ENCODE measurements around the gene TMUB1. TPM values are rescaled to one million over a fixed set of nuclear protein-coding genes. Genes with fewer than 3 reads are reported as not detected.

TMUB1 gene
- total RNA-seq, 1 donor from 2014 or later = 45.7 TPM

DNA sequence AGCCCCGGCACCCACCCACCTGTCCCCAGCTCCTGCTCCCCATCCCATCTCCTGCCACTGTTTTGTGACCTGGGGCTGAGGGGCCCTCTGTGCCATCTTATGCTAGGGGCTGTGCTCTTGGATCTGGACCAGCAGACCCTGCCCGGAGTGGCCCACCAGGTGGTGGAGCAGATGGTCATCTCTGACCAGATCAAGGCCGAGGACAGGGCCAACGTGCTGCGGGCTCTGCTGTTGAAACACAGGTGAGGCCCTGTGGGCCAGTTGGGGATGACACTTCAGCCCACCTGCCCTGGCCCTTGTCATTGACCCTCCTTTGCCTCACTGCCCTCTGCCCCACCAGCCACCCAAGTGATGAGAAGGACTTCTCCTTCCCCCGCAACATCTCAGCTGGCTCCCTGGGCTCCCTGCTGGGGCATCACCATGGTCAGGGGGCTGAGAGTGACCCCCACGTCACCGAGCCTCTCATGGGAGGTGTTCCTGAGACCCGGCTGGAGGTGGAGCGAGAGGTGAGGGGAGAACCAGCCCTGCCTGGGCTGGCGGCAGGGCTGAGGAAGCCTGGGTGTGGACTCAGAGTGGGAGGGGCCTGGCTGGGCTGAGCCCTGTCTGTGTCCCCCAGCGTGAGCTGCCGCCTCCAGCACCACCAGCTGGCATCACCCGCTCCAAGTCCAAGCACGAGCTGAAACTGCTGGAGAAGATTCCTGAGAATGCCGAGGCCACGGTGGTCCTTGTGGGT lies 13.3 kb downstream of the TMUB1 start:
- no peaks in the 10 kb centered on the region for H3K4me1 Mint-ChIP-seq (ENCODE audit: low read depth, unreplicated experiment)
- no peak for DNase-seq
- H3K36me3 Mint-ChIP-seq (ENCODE audit: unreplicated experiment) = peaks cover 4% of the 10 kb centered on the region
- no peak overlapping the region for H3K4me3 Mint-ChIP-seq (ENCODE audit: unreplicated experiment)
- TF ChIP-seq, protein P1, sequence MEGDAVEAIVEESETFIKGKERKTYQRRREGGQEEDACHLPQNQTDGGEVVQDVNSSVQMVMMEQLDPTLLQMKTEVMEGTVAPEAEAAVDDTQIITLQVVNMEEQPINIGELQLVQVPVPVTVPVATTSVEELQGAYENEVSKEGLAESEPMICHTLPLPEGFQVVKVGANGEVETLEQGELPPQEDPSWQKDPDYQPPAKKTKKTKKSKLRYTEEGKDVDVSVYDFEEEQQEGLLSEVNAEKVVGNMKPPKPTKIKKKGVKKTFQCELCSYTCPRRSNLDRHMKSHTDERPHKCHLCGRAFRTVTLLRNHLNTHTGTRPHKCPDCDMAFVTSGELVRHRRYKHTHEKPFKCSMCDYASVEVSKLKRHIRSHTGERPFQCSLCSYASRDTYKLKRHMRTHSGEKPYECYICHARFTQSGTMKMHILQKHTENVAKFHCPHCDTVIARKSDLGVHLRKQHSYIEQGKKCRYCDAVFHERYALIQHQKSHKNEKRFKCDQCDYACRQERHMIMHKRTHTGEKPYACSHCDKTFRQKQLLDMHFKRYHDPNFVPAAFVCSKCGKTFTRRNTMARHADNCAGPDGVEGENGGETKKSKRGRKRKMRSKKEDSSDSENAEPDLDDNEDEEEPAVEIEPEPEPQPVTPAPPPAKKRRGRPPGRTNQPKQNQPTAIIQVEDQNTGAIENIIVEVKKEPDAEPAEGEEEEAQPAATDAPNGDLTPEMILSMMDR (IDR thresholded peaks at IDR 0.05; ENCODE audit: partially characterized antibody, unreplicated experiment) = no peak
- peaks cover 4% of the 10 kb centered on the region for H3K9me3 Mint-ChIP-seq (ENCODE audit: unreplicated experiment)
- H3K27me3 Mint-ChIP-seq (ENCODE audit: unreplicated experiment) = peaks cover 2% of the 10 kb centered on the region
- no peak overlapping the region for H3K27ac Mint-ChIP-seq (ENCODE audit: unreplicated experiment)

GRCh38 chr7:151068069-151068773 lies 15.1 kb downstream of the TMUB1 start:
- Mint-ChIP-seq H3K9me3 (ENCODE audit: unreplicated experiment) (peaks cover 4% of the 10 kb centered on the region), H3K4me1 (ENCODE audit: low read depth, unreplicated experiment) (peaks cover 3% of the 10 kb centered on the region), H3K27ac (ENCODE audit: unreplicated experiment) (no peak overlapping the region), H3K36me3 (ENCODE audit: unreplicated experiment) (peaks cover 4% of the 10 kb centered on the region), H3K4me3 (ENCODE audit: unreplicated experiment) (no peak overlapping the region), H3K27me3 (ENCODE audit: unreplicated experiment) (peaks cover 5% of the 10 kb centered on the region)
- TF ChIP-seq, protein P1 (IDR thresholded peaks at IDR 0.05; ENCODE audit: partially characterized antibody, unreplicated experiment) = no peak
- DNase-seq = no peak

DNA sequence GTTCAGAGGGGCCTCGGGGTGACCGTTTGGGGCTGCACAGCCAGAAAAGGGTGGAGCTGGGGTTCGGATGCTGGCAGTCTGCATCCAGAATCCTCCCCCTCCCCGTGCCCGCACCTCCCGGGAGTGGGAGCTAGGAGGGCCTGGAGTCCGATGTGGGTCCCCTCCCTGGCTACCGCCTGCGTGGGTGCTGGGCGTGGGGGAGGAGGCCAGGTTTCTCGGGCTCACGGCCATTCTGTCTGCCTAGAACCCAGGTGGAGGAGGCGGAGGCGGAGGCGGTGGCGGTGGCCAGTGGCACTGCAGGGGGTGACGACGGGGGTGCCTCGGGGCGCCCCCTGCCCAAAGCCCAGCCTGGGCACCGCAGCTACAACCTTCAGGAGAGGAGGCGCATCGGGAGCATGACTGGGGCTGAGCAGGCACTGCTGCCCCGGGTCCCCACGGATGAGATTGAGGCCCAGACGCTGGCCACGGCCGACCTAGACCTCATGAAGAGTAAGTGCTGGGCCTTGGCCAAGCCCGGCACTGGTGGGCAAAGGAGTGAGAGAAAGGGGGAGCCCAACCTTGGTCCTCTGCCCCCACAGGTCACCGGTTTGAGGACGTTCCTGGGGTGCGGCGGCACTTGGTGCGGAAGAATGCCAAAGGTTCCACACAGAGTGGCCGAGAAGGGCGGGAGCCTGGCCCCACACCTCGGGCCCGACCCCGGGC lies 16.9 kb downstream of the TMUB1 start:
- Mint-ChIP-seq H3K36me3 (ENCODE audit: unreplicated experiment) (peaks cover 4% of the 10 kb centered on the region), H3K27me3 (ENCODE audit: unreplicated experiment) (peaks cover 6% of the 10 kb centered on the region), H3K4me3 (ENCODE audit: unreplicated experiment) (no peak overlapping the region)

GRCh38 chr7:151065516-151065915 lies 17.8 kb downstream of the TMUB1 start:
- DNase-seq = no peak
- H3K4me3 Mint-ChIP-seq (ENCODE audit: unreplicated experiment) = no peak overlapping the region
- peaks cover 9% of the 10 kb centered on the region for H3K4me1 Mint-ChIP-seq (ENCODE audit: low read depth, unreplicated experiment)
- peaks cover 4% of the 10 kb centered on the region for H3K9me3 Mint-ChIP-seq (ENCODE audit: unreplicated experiment)
- H3K27me3 Mint-ChIP-seq (ENCODE audit: unreplicated experiment) = peaks cover 6% of the 10 kb centered on the region
- peaks cover 4% of the 10 kb centered on the region for H3K36me3 Mint-ChIP-seq (ENCODE audit: unreplicated experiment)
- TF ChIP-seq, protein P1 (IDR thresholded peaks at IDR 0.05; ENCODE audit: partially characterized antibody, unreplicated experiment) = no peak
- H3K27ac Mint-ChIP-seq (ENCODE audit: unreplicated experiment) = no peak overlapping the region

More for the DNA sequence above, 16.9 kb downstream of the TMUB1 start:
- peaks cover 3% of the 10 kb centered on the region for H3K9me3 Mint-ChIP-seq (ENCODE audit: unreplicated experiment)
- no peak for DNase-seq
- H3K4me1 Mint-ChIP-seq (ENCODE audit: low read depth, unreplicated experiment) = peaks cover 9% of the 10 kb centered on the region
- no peak overlapping the region for H3K27ac Mint-ChIP-seq (ENCODE audit: unreplicated experiment)
- TF ChIP-seq, protein P1 (IDR thresholded peaks at IDR 0.05; ENCODE audit: partially characterized antibody, unreplicated experiment) = no peak
